Neural cell (in vitro differentiated cells): ENCODE results near the gene CTNNA2.

Source experiments
- CTCF ChIP-seq: fragments of 450-650 bp; IDR thresholded peaks from 2 replicates; pipeline ENCODE4 v1.5.1; 2014; ENCODE audit warnings: antibody characterized with exemption, mild to moderate bottlenecking, moderate library complexity; ENCODE audit not compliant: poor library complexity, severe bottlenecking
- EZH2 ChIP-seq: fragments of 200-600, 300-800 bp; shearing (Covaris generic), sonication (generic); IDR thresholded peaks from 2 replicates; pipeline ENCODE4 v1.6.1; 2014; ENCODE audit warnings: antibody characterized with exemption, low read length, borderline replicate concordance, mild to moderate bottlenecking; ENCODE audit not compliant: insufficient read depth, poor library complexity, severe bottlenecking
- MXI1 ChIP-seq: fragments of 450-650 bp; conservative IDR thresholded peaks from 2 replicates; pipeline ENCODE4 v1.6.1; 2014; ENCODE audit warnings: antibody characterized with exemption, mild to moderate bottlenecking; ENCODE audit not compliant: poor library complexity, severe bottlenecking
- POLR2AphosphoS5 ChIP-seq: IDR thresholded peaks from 2 replicates; pipeline ENCODE4 v1.6.1; 2012
- RAD21 ChIP-seq: fragments of 450-650 bp; conservative IDR thresholded peaks from 2 replicates; pipeline ENCODE4 v1.6.1; 2014; ENCODE audit warnings: antibody characterized with exemption, mild to moderate bottlenecking, moderate library complexity
- REST ChIP-seq: IDR thresholded peaks from 2 replicates; pipeline ENCODE4 v1.6.1; 2012; ENCODE audit warnings: borderline replicate concordance
- SMC3 ChIP-seq: fragments of 450-650 bp; conservative IDR thresholded peaks from 2 replicates; pipeline ENCODE4 v1.6.1; 2014; ENCODE audit warnings: antibody characterized with exemption, mild to moderate bottlenecking, moderate library complexity; ENCODE audit not compliant: poor library complexity
- TAF1 ChIP-seq: IDR thresholded peaks from 2 replicates; pipeline ENCODE4 v1.6.1; 2012; ENCODE audit warnings: low read depth

GRCh38 chr2:79792090-79792489, 279.2 kb downstream of the CTNNA2 start:
- TF ChIP-seq REST: no peak
- TF ChIP-seq CTCF: no peak
- no peak for TF ChIP-seq SMC3
- TF ChIP-seq MXI1: no peak
- no peak for TF ChIP-seq EZH2
- no peak for TF ChIP-seq RAD21
- TF ChIP-seq POLR2AphosphoS5: no peak
- no peak for TF ChIP-seq TAF1
